Uterus (tissue), 4 donors: ENCODE measurements around the gene ZPBP2. TPM values are rescaled to one million over a fixed set of nuclear protein-coding genes. Genes with fewer than 3 reads are reported as not detected.
"Not testable (repeated sequence)": the region's sequence is repeated elsewhere in the genome, so short reads cannot be mapped to it uniquely, and the experiment has no call there.

Source experiments
- DNase-seq, 2 donors: peaks; one replicate each; pipeline ENCODE4 v3.0.0-alpha.2; 2019 to 2020
- H3K27ac ChIP-seq, 2 donors: fragments of 200-600 bp; sonication (generic); 1 replicate in 1 of 2; 2 replicates in 1 of 2; pipeline ENCODE4 v1.5.1; 2016 to 2018
- H3K27me3 ChIP-seq, 2 donors: fragments of 200-600 bp; sonication (generic); one replicate each; pipeline ENCODE4 v1.5.1; 2018 to 2019; ENCODE audit warnings: control low read depth in 1 of 2
- H3K36me3 ChIP-seq, 2 donors: fragments of 200-600 bp; sonication (generic); one replicate each; pipeline ENCODE4 v1.5.1; 2019; ENCODE audit warnings: control low read depth in 1 of 2
- H3K4me1 ChIP-seq, 2 donors: fragments of 200-600 bp; sonication (generic); one replicate each; pipeline ENCODE4 v1.5.1; 2018 to 2019; ENCODE audit warnings: control low read depth in 1 of 2
- H3K4me3 ChIP-seq, 2 donors: fragments of 200-600 bp; sonication (generic); 1 replicate in 1 of 2; 2 replicates in 1 of 2; pipeline ENCODE4 v1.5.1; 2018 to 2019; ENCODE audit warnings: mild to moderate bottlenecking in 1 of 2
- H3K9me3 ChIP-seq, 2 donors: fragments of 200-600 bp; sonication (generic); one replicate each; pipeline ENCODE4 v1.5.1; 2019; ENCODE audit warnings: control low read depth in 1 of 2
- POLR2A ChIP-seq, 2 donors: fragments of 450-650 bp; IDR thresholded peaks; one replicate each; pipeline ENCODE4 v1.6.1; 2016; ENCODE audit warnings: antibody characterized with exemption in 2 of 2, mild to moderate bottlenecking in 1 of 2, moderate library complexity in 1 of 2
- intact Hi-C: fragments of 100-400 bp; cut with DNase I; formaldehyde crosslinking; loops from one replicate; pipeline ENCODE4 v1.15.1; 2023; ENCODE audit warnings: low total_unique reads
- total RNA-seq, 4 donors: library from RNA; depleted of rRNA in 3 of 4; stranded (reverse); fragments of >200 nt in 3 of 4; gene quantifications; one replicate each; pipeline versions ENCODE4 v1.1.0 to v1.2.4, GENCODE V29; 2014 to 2023
- TF ChIP-seq, protein P1 (sequence below), 4 experiments: fragments of 200-600 bp in 2 of 4; fragments of 450-650 bp in 2 of 4; sonication (generic) in 2 of 4; IDR thresholded peaks; one replicate each; pipeline ENCODE4 v1.5.1; 2016 to 2019; ENCODE audit warnings: antibody characterized with exemption in 4 of 4, mild to moderate bottlenecking in 2 of 4, moderate library complexity in 1 of 4
- donor health status: DM: yes; HTN: yes; CAD: no.

ZPBP2 gene
- total RNA-seq, 4 donors from 2014 or later = not detected

DNA sequence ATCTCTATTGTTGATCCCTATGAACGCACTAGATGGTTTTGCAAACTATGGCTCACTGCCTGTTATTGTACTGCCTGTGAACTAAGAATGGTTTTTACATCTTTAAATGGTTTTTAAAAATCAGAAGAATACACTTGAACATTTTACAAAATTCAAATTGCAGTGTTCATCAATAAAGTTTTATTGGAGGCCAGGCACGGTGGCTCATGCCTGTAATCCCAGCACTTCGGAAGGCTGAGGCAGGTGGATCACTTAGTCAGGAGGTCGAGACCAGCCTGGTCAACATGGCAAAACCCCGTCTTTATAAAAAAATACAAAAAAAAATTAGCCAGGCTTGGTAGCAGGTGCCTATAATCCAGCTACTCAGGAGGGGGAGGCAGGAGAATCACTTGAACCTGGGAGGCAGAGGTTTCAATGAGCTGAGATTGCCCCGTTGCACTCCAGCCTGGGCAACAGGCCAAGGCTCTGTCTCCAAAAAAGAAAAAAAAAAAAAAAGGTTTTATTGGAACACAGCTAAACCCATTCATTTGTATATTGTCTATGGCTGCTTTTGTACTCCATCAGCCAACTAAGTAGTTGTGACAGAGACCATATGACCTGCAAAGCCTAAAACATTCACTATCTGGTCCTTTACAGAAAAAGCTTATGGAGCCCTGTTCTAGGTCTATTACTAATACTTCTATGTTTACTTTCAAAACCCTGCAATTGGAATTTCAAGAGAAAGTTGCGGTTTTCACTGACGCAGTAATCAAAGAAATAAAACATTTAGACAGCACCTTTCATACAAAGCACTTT, 22.8 kb upstream of the ZPBP2 start:
- Histone ChIP-seq H3K27ac (no peak overlapping the region), H3K4me1 (no peaks in the 10 kb centered on the region), H3K27me3 (peaks cover 0 to 18% of the 10 kb centered on the region in 2 donors), H3K4me3 (no peak overlapping the region), H3K9me3 (no peaks in the 10 kb centered on the region), H3K36me3 (no peaks in the 10 kb centered on the region)
- no peak for DNase-seq
- TF ChIP-seq POLR2A (IDR thresholded peaks at IDR 0.05) = no peak
- TF ChIP-seq, protein P1, sequence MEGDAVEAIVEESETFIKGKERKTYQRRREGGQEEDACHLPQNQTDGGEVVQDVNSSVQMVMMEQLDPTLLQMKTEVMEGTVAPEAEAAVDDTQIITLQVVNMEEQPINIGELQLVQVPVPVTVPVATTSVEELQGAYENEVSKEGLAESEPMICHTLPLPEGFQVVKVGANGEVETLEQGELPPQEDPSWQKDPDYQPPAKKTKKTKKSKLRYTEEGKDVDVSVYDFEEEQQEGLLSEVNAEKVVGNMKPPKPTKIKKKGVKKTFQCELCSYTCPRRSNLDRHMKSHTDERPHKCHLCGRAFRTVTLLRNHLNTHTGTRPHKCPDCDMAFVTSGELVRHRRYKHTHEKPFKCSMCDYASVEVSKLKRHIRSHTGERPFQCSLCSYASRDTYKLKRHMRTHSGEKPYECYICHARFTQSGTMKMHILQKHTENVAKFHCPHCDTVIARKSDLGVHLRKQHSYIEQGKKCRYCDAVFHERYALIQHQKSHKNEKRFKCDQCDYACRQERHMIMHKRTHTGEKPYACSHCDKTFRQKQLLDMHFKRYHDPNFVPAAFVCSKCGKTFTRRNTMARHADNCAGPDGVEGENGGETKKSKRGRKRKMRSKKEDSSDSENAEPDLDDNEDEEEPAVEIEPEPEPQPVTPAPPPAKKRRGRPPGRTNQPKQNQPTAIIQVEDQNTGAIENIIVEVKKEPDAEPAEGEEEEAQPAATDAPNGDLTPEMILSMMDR (IDR thresholded peaks at IDR 0.05) = no peak
- intact Hi-C loops = no loop called here

- H3K36me3 ChIP-seq = no peaks in the 10 kb centered on the region
- DNase-seq = no peak
- H3K4me1 ChIP-seq = no peaks in the 10 kb centered on the region
- no peak overlapping the region for H3K27ac ChIP-seq
- intact Hi-C loops = no loop called here
- TF ChIP-seq, protein P1 (IDR thresholded peaks at IDR 0.05) = no peak
- no peak for TF ChIP-seq POLR2A (IDR thresholded peaks at IDR 0.05)
- no peaks in the 10 kb centered on the region for H3K9me3 ChIP-seq
- peaks cover 0 to 18% of the 10 kb centered on the region in 2 donors for H3K27me3 ChIP-seq
- no peak overlapping the region for H3K4me3 ChIP-seq
Observed at GRCh38 chr17:39846205-39846604, 21.8 kb upstream of the ZPBP2 start.

DNA sequence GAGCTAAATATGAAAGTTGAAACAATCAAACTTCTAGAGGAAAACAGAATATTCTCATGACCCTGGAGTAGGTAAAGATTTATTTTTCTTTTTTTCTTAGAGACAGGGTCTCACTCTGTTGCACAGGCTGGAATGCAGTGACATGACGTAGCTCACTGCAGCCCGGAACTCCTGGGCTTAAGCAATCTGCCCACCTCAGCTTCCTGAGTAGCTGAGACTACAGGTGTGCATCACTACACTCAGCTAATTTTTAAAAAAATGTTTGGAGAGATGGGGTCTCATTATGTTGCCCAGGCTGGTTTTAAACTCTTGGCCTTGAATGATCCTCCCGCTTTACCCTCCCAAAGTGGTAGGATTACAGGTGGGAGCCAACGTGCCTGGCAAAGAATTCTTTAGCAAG, 19.4 kb upstream of the ZPBP2 start:
- no peak for DNase-seq
- intact Hi-C loops = no loop called here
- H3K27ac ChIP-seq = no peak overlapping the region
- H3K27me3 ChIP-seq = peaks cover 0 to 20% of the 10 kb centered on the region in 2 donors
- TF ChIP-seq, protein P1 (IDR thresholded peaks at IDR 0.05) = no peak
- TF ChIP-seq POLR2A (IDR thresholded peaks at IDR 0.05) = no peak
- H3K36me3 ChIP-seq = no peaks in the 10 kb centered on the region
- no peaks in the 10 kb centered on the region for H3K9me3 ChIP-seq
- H3K4me3 ChIP-seq = no peak overlapping the region
- H3K4me1 ChIP-seq = no peaks in the 10 kb centered on the region

GRCh38 chr17:39850186-39850585, 17.8 kb upstream of the ZPBP2 start:
- H3K4me1 ChIP-seq, H3K36me3 ChIP-seq, DNase-seq, H3K27ac ChIP-seq, intact Hi-C loops, H3K9me3 ChIP-seq, H3K4me3 ChIP-seq: not testable (repeated sequence)
- peaks cover 0 to 17% of the 10 kb centered on the region in 2 donors for H3K27me3 ChIP-seq

DNA sequence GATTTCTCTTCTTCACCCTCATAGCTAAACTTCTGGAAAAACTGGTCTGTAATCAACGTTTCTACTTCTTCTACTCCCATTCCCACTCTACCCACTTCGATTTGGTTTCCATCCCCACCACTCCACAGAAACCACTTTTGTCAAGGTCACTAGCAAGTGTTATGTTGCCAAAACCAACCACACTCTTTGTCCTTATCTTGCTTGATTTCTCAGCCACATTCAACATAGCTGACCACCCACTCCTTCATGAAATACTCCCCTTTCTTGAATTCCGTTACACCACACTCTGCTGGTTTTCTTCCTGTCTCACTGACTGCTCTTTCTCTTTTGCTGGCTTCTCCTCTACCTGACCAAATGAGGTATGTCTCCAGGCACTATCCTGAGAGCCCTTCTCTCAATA, 15.8 kb upstream of the ZPBP2 start:
- H3K27ac ChIP-seq = no peak overlapping the region
- no peak for DNase-seq
- H3K27me3 ChIP-seq = peaks cover 0 to 6% of the 10 kb centered on the region in 2 donors
- no peaks in the 10 kb centered on the region for H3K36me3 ChIP-seq
- H3K4me1 ChIP-seq = no peaks in the 10 kb centered on the region
- no peaks in the 10 kb centered on the region for H3K9me3 ChIP-seq
- TF ChIP-seq POLR2A (IDR thresholded peaks at IDR 0.05) = no peak
- TF ChIP-seq, protein P1 (IDR thresholded peaks at IDR 0.05) = no peak
- H3K4me3 ChIP-seq = no peak overlapping the region
- intact Hi-C loops = no loop called here
